Activated T-cell treated with anti-CD3 and anti-CD28 coated beads, Interleukin-2, amount 50 U/mL, for 48 hours (primary cell): ENCODE data around the gene MXRA8.

Experiments
- DNase-seq, 2 experiments: peaks; one replicate each; pipeline ENCODE4 v3.0.0-alpha.2; 2020

MXRA8 gene

DNA sequence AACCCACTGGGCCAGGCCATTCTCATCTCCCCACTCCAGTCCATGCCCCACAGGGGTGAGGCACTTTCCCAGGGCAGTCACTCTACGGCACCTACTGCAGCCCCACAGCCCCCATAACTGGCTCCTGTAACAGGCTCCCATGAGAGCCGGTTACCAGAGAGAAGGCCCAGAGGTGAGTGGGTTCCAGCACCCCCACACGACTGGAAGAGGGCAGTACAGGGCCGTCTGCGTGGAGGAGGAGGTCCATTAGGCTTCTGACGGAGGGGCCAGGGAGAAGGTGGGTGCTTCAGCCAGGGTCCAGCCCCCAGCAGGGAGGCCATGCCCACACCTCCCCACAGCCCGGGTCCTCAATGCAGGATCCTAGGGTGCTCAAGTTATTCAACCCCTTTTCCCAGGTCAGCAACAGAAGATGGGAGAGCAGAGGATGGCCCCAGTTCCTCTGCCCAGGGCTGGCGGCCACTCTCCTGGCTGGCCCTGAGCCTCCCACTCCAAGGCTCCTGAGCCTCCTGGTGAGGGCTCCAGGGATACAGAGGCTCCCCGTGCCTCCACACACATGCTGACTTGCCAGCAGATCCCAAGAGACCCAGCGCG lies 52.2 kb downstream of the MXRA8 start:
- DNase-seq = peak; percentile 45 to 52

DNA sequence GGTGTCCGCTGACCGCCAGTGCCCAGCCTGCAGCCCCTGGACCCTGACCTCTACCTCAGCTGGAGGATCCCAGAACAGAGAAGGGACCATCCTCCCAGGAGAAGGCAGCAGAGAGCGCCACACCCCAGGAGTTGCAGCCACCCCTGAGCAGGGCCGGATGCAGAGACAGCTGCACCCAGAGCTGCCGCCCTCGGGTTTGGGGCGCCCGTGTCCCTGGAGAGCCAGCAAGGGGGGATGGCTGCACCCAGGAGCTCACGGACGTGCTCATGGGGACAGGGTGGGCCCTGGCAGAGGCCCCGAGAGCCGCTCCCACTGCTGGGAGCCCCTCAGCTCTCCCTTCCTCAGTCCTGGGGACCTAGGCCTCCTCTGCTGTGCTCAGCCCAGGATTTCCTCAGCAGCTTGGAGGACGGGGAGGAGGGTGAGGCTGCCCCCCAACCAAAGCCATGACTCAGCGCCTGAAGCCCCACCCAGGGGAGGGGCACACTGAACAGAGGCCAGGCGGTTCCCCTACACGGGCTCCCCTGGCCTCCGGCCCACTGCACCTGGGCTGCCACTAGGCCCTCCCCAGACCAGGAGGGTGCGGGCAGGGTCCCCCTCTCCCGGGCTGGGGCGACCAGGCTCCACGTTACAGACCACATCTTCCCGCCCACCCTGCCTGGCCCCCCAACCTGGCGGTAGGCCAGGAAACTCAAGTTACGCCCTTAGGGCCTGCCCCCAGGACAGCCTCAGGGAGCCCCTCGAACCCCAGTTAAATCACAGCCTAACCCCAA lies 52.9 kb downstream of the MXRA8 start:
- DNase-seq = peak; percentile 77 to 83

DNA sequence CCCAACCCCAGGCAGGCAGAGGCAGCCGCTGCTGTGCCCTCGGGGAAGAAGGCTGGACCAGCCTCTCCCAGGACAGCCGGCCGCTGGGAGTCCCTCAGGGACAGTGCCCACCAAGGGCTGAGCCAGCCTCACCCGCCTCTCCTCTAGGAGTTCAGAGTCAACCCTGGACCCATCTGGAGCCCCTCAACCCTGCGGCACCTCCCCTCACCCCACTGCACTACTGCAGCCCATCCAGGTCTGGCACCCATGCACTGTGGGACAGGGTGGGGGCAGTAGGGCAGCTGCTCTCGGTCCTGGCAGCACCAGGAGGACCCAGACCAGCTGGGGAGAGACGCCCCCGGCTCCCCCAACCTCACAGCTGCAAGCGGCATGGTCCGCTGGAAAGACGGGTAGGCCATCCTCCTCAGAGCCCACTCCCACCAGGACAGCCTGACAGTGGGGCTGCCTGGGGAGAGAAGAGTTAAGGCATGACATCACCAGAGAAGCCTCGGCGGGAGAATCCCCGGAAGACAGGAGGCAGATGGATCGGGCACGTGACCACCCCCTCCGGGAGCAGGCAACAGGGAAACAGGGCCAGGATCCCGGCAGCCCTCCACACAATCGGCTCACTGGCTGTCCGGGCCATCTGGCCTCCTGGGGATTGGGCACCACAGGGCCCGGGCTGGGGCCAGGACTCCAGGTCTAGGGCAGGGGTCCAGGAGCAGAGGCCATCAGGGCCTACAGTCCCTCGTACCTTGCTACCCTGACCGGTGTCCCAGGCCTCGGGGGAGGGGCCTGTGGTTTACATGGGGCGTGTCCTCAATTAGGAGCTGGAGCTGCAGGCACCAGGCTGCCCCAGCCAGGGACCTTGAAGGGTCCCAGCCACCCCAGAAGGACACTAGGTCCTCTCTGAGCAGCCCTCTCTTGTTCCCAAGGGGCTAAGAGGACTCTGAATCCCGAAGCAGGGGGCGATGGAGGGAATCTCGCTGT lies 53.7 kb downstream of the MXRA8 start:
- no peak for DNase-seq

GRCh38 chr1:1303736-1304135 lies 54.6 kb downstream of the MXRA8 start:
- no peak for DNase-seq

- DNase-seq = no peak
Measured at GRCh38 chr1:1302951-1303509, 55.3 kb downstream of the MXRA8 start.
